GM12878 (cell line): ENCODE measurements around the gene KIAA1191. TPM values are rescaled to one million over a fixed set of nuclear protein-coding genes. Genes with fewer than 3 reads are reported as not detected.

ENCODE experiments used
- ATAC-seq: fragments of 200-7000 bp; cut with Tn5 transposase; 3 replicates; pipeline ENCODE4 v1.9.1; 2020; ENCODE audit warnings: mild to moderate bottlenecking, moderate library complexity
- BruUV-seq: library from RNA; stranded (reverse); fragments of 400-500 nt; replicated peaks from 2 replicates; lab custom pipeline; 2021; lab: Mats Ljungman, UMichigan
- CTCF ChIA-PET: fragments of 300-600 bp; sonication (Branson Sonifier 250); formaldehyde crosslinking; extraction: SDS; loops from one replicate; lab custom pipeline; 2021; ENCODE audit warnings: inconsistent platforms; lab: Yijun Ruan, JAX
- POLR2A ChIA-PET: fragments of 350-600 bp; formaldehyde crosslinking; extraction: SDS; loops from one replicate; lab custom pipeline; 2021; ENCODE audit warnings: inconsistent platforms; lab: Charles Lee
- RAD21 ChIA-PET: fragments of 300-600 bp; sonication (Branson Sonifier 250); formaldehyde crosslinking; loops from one replicate; lab custom pipeline; 2023; ENCODE audit warnings: antibody characterized with exemption; ENCODE audit not compliant: unreplicated experiment; lab: Charles Lee
- SMC1A ChIA-PET: fragments of 300-600 bp; sonication (Branson Sonifier 250); formaldehyde crosslinking; loops from one replicate; lab custom pipeline; 2023; ENCODE audit not compliant: unreplicated experiment, uncharacterized antibody; lab: Charles Lee
- DNase-seq: peaks from one replicate; pipeline ENCODE4 v3.0.0-alpha.2; 2011; ENCODE audit warnings: low read depth, low spot score
- FAIRE-seq: peaks from 3 replicates; lab custom pipeline; 2011; peaks lifted over from hg19 to GRCh38; lab: Jason Lieb, UNC
- H2AFZ ChIP-seq: 2 replicates; pipeline ENCODE4 v1.6.0; 2011; ENCODE audit warnings: low read depth, low read length, control low read depth; ENCODE audit not compliant: control insufficient read depth
- H3K27ac ChIP-seq: 2 replicates; pipeline ENCODE4 v1.5.1; 2011; ENCODE audit warnings: control low read depth; ENCODE audit not compliant: control insufficient read depth, insufficient read depth
- H3K27me3 ChIP-seq, 2 experiments: replicated peaks in 1 of 2; 2 replicates each; pipeline versions ENCODE4 v1.6.0 to v1.6.1; 2011; ENCODE audit warnings: low read length in 1 of 2; ENCODE audit not compliant: control insufficient read depth in 2 of 2, insufficient read depth in 2 of 2
- H3K36me3 ChIP-seq, 2 experiments: 2 replicates each; pipeline ENCODE4 v1.5.1; 2011; ENCODE audit warnings: low read length in 1 of 2; ENCODE audit not compliant: control insufficient read depth in 2 of 2, insufficient read depth in 2 of 2
- H3K4me1 ChIP-seq: 2 replicates; pipeline ENCODE4 v1.6.1; 2011; ENCODE audit warnings: mild to moderate bottlenecking, low read length, moderate library complexity, mixed read lengths; ENCODE audit not compliant: control insufficient read depth, insufficient read depth
- H3K4me2 ChIP-seq: 2 replicates; pipeline ENCODE4 v1.6.0; 2011; ENCODE audit warnings: control low read depth; ENCODE audit not compliant: control insufficient read depth, insufficient read depth
- H3K4me3 ChIP-seq: fragments of 200-600 bp; sonication (generic); 2 replicates; pipeline ENCODE4 v1.5.1; 2016
- H3K79me2 ChIP-seq: 2 replicates; pipeline ENCODE4 v1.6.0; 2011; ENCODE audit warnings: low read length; ENCODE audit not compliant: control insufficient read depth, insufficient read depth
- H3K9ac ChIP-seq: 2 replicates; pipeline ENCODE4 v1.8.0; 2011; ENCODE audit warnings: low read length, control low read depth, mixed read lengths; ENCODE audit not compliant: control insufficient read depth, insufficient read depth
- H3K9me3 ChIP-seq: replicated peaks from 3 replicates; pipeline ENCODE4 v1.5.1; 2011; ENCODE audit warnings: mild to moderate bottlenecking, low read length; ENCODE audit not compliant: control insufficient read depth, insufficient read depth
- H4K20me1 ChIP-seq: 2 replicates; pipeline ENCODE4 v1.6.0; 2011; ENCODE audit not compliant: control insufficient read depth, insufficient read depth
- BCL11A ChIP-seq: IDR thresholded peaks from 2 replicates; pipeline ENCODE4 v1.6.1; 2011; ENCODE audit warnings: low read depth, low read length
- CREM ChIP-seq: IDR thresholded peaks from 2 replicates; pipeline ENCODE4 v1.6.1; 2014; ENCODE audit warnings: antibody characterized with exemption, low read depth
- HCFC1 ChIP-seq: fragments of 150-350 bp; IDR thresholded peaks from 2 replicates; pipeline ENCODE4 v1.6.1; 2014; ENCODE audit warnings: low read length
- HSF1 ChIP-seq: fragments of 150-350 bp; IDR thresholded peaks from 2 replicates; pipeline ENCODE4 v1.6.1; 2014; ENCODE audit warnings: mild to moderate bottlenecking, low read depth, low read length
- JUND ChIP-seq: IDR thresholded peaks from 2 replicates; pipeline ENCODE4 v1.6.1; 2012; ENCODE audit warnings: low read depth, mild to moderate bottlenecking, low read length, improper control_type of control experiment, moderate library complexity
- NFXL1 ChIP-seq: fragments of 450-650 bp; IDR thresholded peaks from 2 replicates; pipeline ENCODE4 v1.6.1; 2017; ENCODE audit warnings: antibody characterized with exemption, mild to moderate bottlenecking, borderline replicate concordance
- PBX3 ChIP-seq: IDR thresholded peaks from 2 replicates; pipeline ENCODE4 v1.6.1; 2011; ENCODE audit warnings: mild to moderate bottlenecking, low read depth, low read length, moderate library complexity; ENCODE audit not compliant: insufficient replicate concordance
- PML ChIP-seq: IDR thresholded peaks from 2 replicates; pipeline ENCODE4 v1.6.1; 2012; ENCODE audit warnings: low read length, inconsistent platforms
- POU2F2 ChIP-seq: IDR thresholded peaks from 3 replicates; pipeline ENCODE4 v1.6.1; 2011; ENCODE audit warnings: low read depth, mild to moderate bottlenecking, low read length, borderline replicate concordance
- RUNX3 ChIP-seq: IDR thresholded peaks from 2 replicates; pipeline ENCODE4 v1.6.1; 2012; ENCODE audit warnings: low read length, inconsistent platforms
- ZNF217 ChIP-seq: fragments of 450-650 bp; IDR thresholded peaks from 2 replicates; pipeline ENCODE4 v1.6.1; 2017; ENCODE audit warnings: antibody characterized with exemption, mild to moderate bottlenecking
- ZNF687 ChIP-seq: fragments of 450-650 bp; IDR thresholded peaks from 2 replicates; pipeline ENCODE4 v1.6.1; 2017; ENCODE audit warnings: mild to moderate bottlenecking, moderate library complexity
- WGBS: methylation state at CpG from one replicate; pipeline ENCODE4 v1.1.6; 2016; ENCODE audit warnings: low lambda C conversion rate; ENCODE audit not compliant: insufficient replicate concordance, insufficient coverage; ENCODE audit errors: missing lambda C conversion rate; 5-methylcytosine and 5-hydroxymethylcytosine counted together
- in situ Hi-C: fragments of 300-500 bp; cut with MboI; formaldehyde crosslinking; loops from 9 replicates; pipeline ENCODE4 v1.14.3; 2018; ENCODE audit warnings: mixed read lengths
- intact Hi-C: fragments of 100-400 bp; cut with micrococcal nuclease; formaldehyde crosslinking; loops from one replicate; pipeline ENCODE4 v1.14.2; 2022; ENCODE audit not compliant: unreplicated experiment
- polyA plus RNA-seq, 11 experiments: library from polyadenylated mRNA; depleted of rRNA in 4 of 11; unstranded in 6 of 11; stranded (reverse) in 5 of 11; fragments of >200 nt; fragmentation: Nextera tagmentation in 4 of 11; fragmentation: Illumina TruSeq in 1 of 11; extraction: Ambion mirVana in 4 of 11; extraction: Trizol in 1 of 11; gene quantifications; 1 replicate in 1 of 11; 2 replicates in 10 of 11; pipeline versions ENCODE4 v1.2.1 to v1.2.3, GENCODE V29; 2011 to 2016; ENCODE audit warnings: inconsistent platforms in 2 of 11, missing spikeins in 2 of 11, low read depth in 1 of 11
- total RNA-seq, 4 experiments: library from RNA; depleted of rRNA in 3 of 4; stranded (reverse); fragments of >200 nt in 3 of 4; fragmentation: Illumina TruSeq in 1 of 4; extraction: Trizol in 1 of 4; gene quantifications; 2 replicates each; pipeline versions ENCODE4 v1.2.1 to v1.2.3, GENCODE V29; 2013 to 2021

The KIAA1191 gene
- total and polyA plus RNA-seq, 10 of the 15 experiments (the other 5 are each of a cell fraction or from before 2014, with no cell fraction given) = 14.9 to 58.2 (median 31.8) TPM

DNA sequence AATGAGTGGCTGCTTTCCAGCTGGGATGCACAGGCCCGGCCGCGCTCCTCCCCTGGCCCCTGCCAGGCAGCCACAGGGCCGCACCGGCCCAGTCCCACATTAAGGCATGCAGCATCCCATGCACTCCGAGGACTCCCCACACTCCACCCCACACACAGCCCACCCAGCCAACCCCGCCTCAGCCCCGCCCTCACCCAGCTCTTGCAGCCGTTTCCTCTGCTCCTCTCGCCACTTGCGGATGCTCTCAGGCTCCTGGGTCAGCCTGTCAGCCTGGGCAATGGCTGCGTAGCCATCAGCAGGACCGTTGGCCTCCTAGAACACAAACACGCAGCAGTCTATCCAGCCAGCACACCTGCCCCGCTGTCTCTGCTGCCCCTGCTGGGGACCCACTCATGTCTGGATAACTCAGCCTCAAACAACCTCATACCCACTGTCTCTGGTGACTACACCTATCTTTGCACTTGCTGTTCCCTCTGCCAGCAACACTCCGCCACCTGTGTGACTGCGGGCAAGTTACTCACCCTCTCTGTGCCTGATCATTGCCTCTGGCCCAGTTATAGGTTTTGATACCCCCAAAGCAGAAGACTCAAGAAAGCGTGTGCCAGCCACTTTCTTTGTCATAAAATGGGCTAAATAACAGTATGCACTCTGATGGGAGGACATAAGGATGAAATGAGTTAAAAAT, 36.3 kb upstream of the KIAA1191 start:
- BruUV-seq = no TSS peak
- Histone ChIP-seq H3K9me3 (no peaks in the 10 kb centered on the region), H3K4me1 (no peaks in the 10 kb centered on the region), H2AFZ (no peak overlapping the region), H3K36me3 (no peaks in the 10 kb centered on the region; a peak in 1 of 4 replicates), H3K4me2 (no peak overlapping the region), H4K20me1 (no peaks in the 10 kb centered on the region), H3K79me2 (no peaks in the 10 kb centered on the region), H3K27ac (no peak overlapping the region), H3K27me3 (no peaks in the 10 kb centered on the region), H3K9ac (no peak overlapping the region), H3K4me3 (no peak overlapping the region)
- TF ChIP-seq PML (no peak), CREM (no peak), JUND (no peak), RUNX3 (no peak), NFXL1 (no peak)
- CTCF ChIA-PET = no interaction called here
- RAD21 ChIA-PET = no interaction called here
- WGBS = 96% methylated on average over 17 of the region's 18 CpGs
- ATAC-seq (no peak), FAIRE-seq (no peak), DNase-seq (no peak)
- intact Hi-C loops = no loop called here
- in situ Hi-C loops = no loop called here
- POLR2A ChIA-PET = no interaction called here
- SMC1A ChIA-PET = no interaction called here

DNA sequence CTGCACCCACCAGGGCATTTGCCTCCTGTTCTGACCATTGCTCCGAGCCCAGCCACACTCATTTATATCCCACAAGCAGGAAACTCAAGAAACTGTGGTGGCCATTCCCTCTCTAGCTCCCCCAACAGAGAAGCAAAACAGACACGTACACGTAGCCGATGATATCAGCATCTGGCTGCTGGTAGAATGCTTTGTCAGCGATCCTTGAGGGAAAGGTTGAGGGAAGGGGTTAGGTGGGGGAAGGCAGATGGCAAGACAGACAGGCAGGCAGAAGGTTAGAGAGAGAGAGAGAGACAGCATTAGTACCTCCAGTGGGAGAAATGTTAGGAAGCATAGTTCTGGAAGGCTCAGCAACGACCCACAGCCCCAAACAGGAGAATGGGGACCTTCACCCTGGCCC, 34.8 kb upstream of the KIAA1191 start:
- H4K20me1 ChIP-seq = no peaks in the 10 kb centered on the region
- DNase-seq (no peak), FAIRE-seq (no peak), ATAC-seq (no peak)
- no peak overlapping the region for H3K9ac ChIP-seq
- H3K4me3 ChIP-seq = no peak overlapping the region
- no peaks in the 10 kb centered on the region for H3K9me3 ChIP-seq
- no peak overlapping the region for H2AFZ ChIP-seq
- no peak overlapping the region for H3K27ac ChIP-seq
- no peaks in the 10 kb centered on the region for H3K4me1 ChIP-seq
- 69% methylated on average over 6 of the region's 6 CpGs for WGBS
- H3K27me3 ChIP-seq = no peaks in the 10 kb centered on the region
- no peaks in the 10 kb centered on the region for H3K79me2 ChIP-seq
- ChIA-PET SMC1A (no interaction called here), CTCF (no interaction called here), RAD21 (no interaction called here), POLR2A (no interaction called here)
- in situ Hi-C loops = no loop called here
- peaks cover 0 to 3% of the 10 kb centered on the region in 2 experiments; a peak in 2 of 4 replicates for H3K36me3 ChIP-seq
- H3K4me2 ChIP-seq = no peak overlapping the region
- no TSS peak for BruUV-seq
- intact Hi-C loops = no loop called here
- TF ChIP-seq POU2F2 = no peak
- TF ChIP-seq HSF1 = no peak
- no peak for TF ChIP-seq ZNF217
- TF ChIP-seq HCFC1 = no peak
- TF ChIP-seq ZNF687 = no peak
- TF ChIP-seq BCL11A = no peak
- no peak for TF ChIP-seq PBX3
